Endothelial cell (in vitro differentiated cells): ENCODE measurements around the gene THSD4. TPM values are rescaled to one million over a fixed set of nuclear protein-coding genes. Genes with fewer than 3 reads are reported as not detected.

Source experiments
- DNase-seq: peaks from one replicate; pipeline ENCODE4 v3.0.0; 2021; ENCODE audit warnings: low spot score
- H3K27ac Mint-ChIP-seq: one replicate; pipeline ENCODE4 v1.8.0; 2021; ENCODE audit warnings: mixed read lengths, inconsistent platforms; ENCODE audit not compliant: unreplicated experiment
- H3K27me3 Mint-ChIP-seq: one replicate; pipeline ENCODE4 v1.8.0; 2021; ENCODE audit warnings: mild to moderate bottlenecking, moderate library complexity, mixed read lengths, inconsistent platforms; ENCODE audit not compliant: unreplicated experiment
- H3K36me3 Mint-ChIP-seq: one replicate; pipeline ENCODE4 v1.8.0; 2021; ENCODE audit warnings: mild to moderate bottlenecking, low read depth, mixed read lengths, inconsistent platforms; ENCODE audit not compliant: unreplicated experiment
- H3K4me1 Mint-ChIP-seq: one replicate; pipeline ENCODE4 v1.8.0; 2021; ENCODE audit warnings: mild to moderate bottlenecking, mixed read lengths, inconsistent platforms; ENCODE audit not compliant: unreplicated experiment
- H3K4me3 Mint-ChIP-seq: one replicate; pipeline ENCODE4 v1.8.0; 2021; ENCODE audit warnings: mild to moderate bottlenecking, mixed read lengths, inconsistent platforms; ENCODE audit not compliant: unreplicated experiment
- H3K9me3 Mint-ChIP-seq: one replicate; pipeline ENCODE4 v1.8.0; 2021; ENCODE audit warnings: mixed read lengths, inconsistent platforms; ENCODE audit not compliant: unreplicated experiment
- total RNA-seq: library from RNA; stranded (reverse); fragmentation: NEBNext Ultra II Directional; extraction: Animal tissue kit (Norgen Biotek cat#: 25700); gene quantifications from one replicate; pipeline ENCODE4 v1.2.1, GENCODE V29; 2021; ENCODE audit not compliant: unreplicated experiment
- TF ChIP-seq, protein P1 (sequence below): fragments of 200-600 bp; sonication (generic); IDR thresholded peaks from one replicate; pipeline ENCODE4 v1.5.0; 2021; ENCODE audit warnings: antibody characterized with exemption; ENCODE audit not compliant: unreplicated experiment

Gene THSD4
- total RNA-seq, 1 donor from 2014 or later, result 0.92 TPM

DNA sequence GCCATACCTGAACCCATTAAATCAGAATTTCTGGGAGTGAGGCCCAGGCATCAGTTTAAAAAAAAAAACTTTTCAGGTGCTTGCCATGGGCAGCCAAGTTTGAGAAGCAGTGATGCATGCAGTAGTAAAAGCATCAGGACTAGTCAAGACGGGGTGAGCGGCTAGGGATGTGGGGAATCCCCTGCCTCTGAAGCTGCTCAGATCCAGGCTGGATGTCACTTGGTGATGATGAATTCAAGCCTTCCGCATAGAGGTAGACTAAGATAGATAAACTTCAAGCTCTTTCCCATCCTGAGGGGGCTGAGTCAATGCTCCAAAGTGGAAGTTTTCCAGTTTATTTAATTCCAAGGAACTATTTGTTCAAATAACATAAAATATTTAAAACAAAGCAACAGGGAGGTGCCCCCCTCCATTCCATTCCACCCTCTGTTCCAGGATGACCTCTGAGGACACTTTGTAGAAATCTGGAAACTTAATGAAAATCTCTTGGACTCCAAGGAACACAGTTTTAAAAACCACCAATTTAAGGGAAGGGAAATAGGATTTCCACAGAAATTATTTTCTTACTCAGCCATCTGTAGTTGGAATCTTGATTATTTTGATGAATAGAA is 594.6 kb downstream of the THSD4 start:
- no peak for DNase-seq
- Mint-ChIP-seq H3K4me1 (no peaks in the 10 kb centered on the region), H3K36me3 (no peaks in the 10 kb centered on the region)

DNA sequence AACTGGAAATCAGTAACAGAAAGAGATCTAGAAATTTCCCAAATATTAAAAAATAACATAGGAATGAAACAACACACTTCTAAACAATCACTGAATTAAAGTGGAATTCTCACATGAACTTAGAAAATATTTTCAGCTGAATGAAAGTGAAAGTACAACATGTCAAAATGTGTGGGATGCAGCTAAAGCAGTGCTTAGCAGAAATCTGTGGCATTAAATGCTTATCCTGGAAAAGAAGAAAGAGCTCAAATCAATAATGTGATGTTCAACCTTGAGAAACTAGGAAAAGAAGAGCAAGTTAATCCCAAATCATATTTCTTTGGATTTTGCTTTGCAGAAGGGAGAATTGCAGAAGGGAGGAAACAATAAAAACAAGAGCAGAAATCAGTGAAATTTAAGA is 596.9 kb downstream of the THSD4 start:
- Mint-ChIP-seq H3K27ac (no peak overlapping the region), H3K4me3 (no peak overlapping the region), H3K4me1 (peaks cover 13% of the 10 kb centered on the region), H3K36me3 (no peaks in the 10 kb centered on the region), H3K9me3 (no peaks in the 10 kb centered on the region), H3K27me3 (no peaks in the 10 kb centered on the region)
- no peak for DNase-seq
- TF ChIP-seq, protein P1, sequence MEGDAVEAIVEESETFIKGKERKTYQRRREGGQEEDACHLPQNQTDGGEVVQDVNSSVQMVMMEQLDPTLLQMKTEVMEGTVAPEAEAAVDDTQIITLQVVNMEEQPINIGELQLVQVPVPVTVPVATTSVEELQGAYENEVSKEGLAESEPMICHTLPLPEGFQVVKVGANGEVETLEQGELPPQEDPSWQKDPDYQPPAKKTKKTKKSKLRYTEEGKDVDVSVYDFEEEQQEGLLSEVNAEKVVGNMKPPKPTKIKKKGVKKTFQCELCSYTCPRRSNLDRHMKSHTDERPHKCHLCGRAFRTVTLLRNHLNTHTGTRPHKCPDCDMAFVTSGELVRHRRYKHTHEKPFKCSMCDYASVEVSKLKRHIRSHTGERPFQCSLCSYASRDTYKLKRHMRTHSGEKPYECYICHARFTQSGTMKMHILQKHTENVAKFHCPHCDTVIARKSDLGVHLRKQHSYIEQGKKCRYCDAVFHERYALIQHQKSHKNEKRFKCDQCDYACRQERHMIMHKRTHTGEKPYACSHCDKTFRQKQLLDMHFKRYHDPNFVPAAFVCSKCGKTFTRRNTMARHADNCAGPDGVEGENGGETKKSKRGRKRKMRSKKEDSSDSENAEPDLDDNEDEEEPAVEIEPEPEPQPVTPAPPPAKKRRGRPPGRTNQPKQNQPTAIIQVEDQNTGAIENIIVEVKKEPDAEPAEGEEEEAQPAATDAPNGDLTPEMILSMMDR, result no peak

More for the DNA sequence above, 594.6 kb downstream of the THSD4 start:
- no peaks in the 10 kb centered on the region for H3K9me3 Mint-ChIP-seq
- no peak overlapping the region for H3K4me3 Mint-ChIP-seq
- no peaks in the 10 kb centered on the region for H3K27me3 Mint-ChIP-seq
- H3K27ac Mint-ChIP-seq, result no peak overlapping the region
- TF ChIP-seq, protein P1, result no peak

DNA sequence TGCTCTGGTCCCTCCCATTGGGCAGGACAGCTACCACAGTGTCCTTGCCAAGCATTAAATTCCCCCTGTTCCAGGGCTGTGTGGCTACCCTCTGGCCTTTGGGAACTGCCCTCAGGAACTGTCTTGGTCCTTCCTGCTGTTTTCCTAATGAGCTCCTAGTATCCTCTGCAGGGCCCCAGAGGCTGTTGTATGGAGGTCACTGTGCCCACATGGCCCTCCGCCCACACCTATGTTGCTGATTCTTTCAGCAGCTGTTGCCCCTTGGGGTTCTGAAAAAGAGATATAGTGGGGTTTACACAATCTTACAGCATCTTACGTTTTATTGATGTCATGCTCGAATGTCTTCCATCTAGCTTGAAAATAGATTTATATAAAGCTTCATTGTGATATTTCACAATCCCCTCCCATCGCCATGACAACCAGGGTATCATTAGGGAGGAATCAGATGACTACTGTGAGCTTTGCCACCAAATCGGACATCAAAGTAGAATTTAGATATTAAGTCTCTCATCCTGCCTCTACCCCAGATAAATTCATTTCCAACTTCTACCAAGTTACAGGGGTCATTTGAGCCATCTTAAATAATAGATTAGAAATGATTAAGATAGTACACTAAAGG is 598.0 kb downstream of the THSD4 start:
- no peaks in the 10 kb centered on the region for H3K27me3 Mint-ChIP-seq
- no peak overlapping the region for H3K4me3 Mint-ChIP-seq
- DNase-seq, result no peak
- no peaks in the 10 kb centered on the region for H3K9me3 Mint-ChIP-seq
- no peaks in the 10 kb centered on the region for H3K36me3 Mint-ChIP-seq
- TF ChIP-seq, protein P1, result no peak
- peaks cover 15% of the 10 kb centered on the region for H3K4me1 Mint-ChIP-seq
- no peak overlapping the region for H3K27ac Mint-ChIP-seq

DNA sequence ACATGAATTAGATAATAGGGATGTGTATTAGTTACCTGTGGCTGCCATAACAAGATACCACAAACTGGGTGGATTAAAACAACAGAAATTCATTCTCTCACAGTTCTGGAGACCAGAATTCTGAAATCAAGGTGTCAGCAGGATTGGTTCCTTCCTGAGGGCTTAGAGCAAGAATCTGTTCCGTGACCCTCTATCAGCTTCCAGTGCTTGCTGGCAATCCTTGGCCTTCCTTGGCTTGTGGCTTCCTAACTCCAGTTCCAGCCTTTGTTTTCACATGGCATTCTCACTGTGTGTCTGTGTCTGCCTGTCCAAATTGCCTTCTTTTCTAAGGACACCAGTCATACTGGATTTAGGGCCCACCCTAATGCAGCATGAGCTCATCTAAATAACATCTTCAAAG is 600.6 kb downstream of the THSD4 start:
- Mint-ChIP-seq H3K27me3 (no peaks in the 10 kb centered on the region), H3K27ac (no peak overlapping the region), H3K9me3 (no peaks in the 10 kb centered on the region), H3K4me3 (no peak overlapping the region), H3K36me3 (no peaks in the 10 kb centered on the region), H3K4me1 (peaks cover 15% of the 10 kb centered on the region)
- TF ChIP-seq, protein P1, result no peak
- no peak for DNase-seq

DNA sequence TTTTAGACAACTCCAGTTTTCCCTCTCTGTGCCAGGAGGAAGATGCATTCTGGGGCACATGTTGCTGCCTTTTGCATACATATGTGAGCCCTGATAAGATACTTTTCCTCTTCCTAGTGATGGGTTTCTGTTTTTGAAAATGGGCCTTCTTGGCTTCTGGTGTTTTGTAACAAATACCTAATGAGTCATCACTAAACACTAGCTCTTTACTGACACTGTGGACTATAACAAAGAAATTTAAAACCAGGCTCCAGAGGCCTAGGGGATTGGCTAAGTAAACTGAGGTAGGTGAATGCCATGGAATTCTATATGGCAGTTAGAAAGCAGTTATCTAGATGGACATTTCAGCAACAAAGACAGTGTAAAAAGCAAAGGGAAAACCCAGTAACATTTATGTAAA is 601.7 kb downstream of the THSD4 start:
- H3K4me3 Mint-ChIP-seq, result no peak overlapping the region
- DNase-seq, result no peak
- H3K36me3 Mint-ChIP-seq, result no peaks in the 10 kb centered on the region
- peaks cover 15% of the 10 kb centered on the region for H3K4me1 Mint-ChIP-seq
- H3K27ac Mint-ChIP-seq, result no peak overlapping the region
- no peaks in the 10 kb centered on the region for H3K27me3 Mint-ChIP-seq
- TF ChIP-seq, protein P1, result no peak
- no peaks in the 10 kb centered on the region for H3K9me3 Mint-ChIP-seq
